GM19467 (cell line): ENCODE data around the gene THOC7.

Experiments
- ATAC-seq: cut with Tn5 transposase; IDR thresholded peaks from one replicate; pipeline ENCODE4 v1.9.1; 2021; ENCODE audit warnings: mild to moderate bottlenecking, moderate library complexity; ENCODE audit not compliant: unreplicated experiment

Gene THOC7

GRCh38 chr3:63863150-63864007, at the start of gene THOC7, which contains the start of gene ATXN7:
Gene THOC7, minus strand, starts transcription at chr3:63863805. Its CDS starts 15 bp downstream, at chr3:63863790.
Gene ATXN7, plus strand, starts transcription at chr3:63863867. Its CDS starts 48,732 bp downstream, at chr3:63912599.
- peak; percentile 59 for ATAC-seq

- peak; percentile 22 for ATAC-seq
Observed at GRCh38 chr3:63912768-63913588, 49.4 kb upstream of the THOC7 start.

GRCh38 chr3:63911873-63912767, 48.5 kb upstream of the THOC7 start, which contains the start of gene SCAANT1:
Gene SCAANT1, minus strand, starts transcription at chr3:63912383.
- peak; percentile 84 for ATAC-seq

GRCh38 chr3:63911509-63911872, 47.9 kb upstream of the THOC7 start:
- ATAC-seq: no peak

GRCh38 chr3:63910891-63911290, 47.3 kb upstream of the THOC7 start:
- no peak for ATAC-seq

GRCh38 chr3:63910001-63910400, 46.4 kb upstream of the THOC7 start:
- ATAC-seq: no peak

GRCh38 chr3:63909431-63909830, 45.8 kb upstream of the THOC7 start:
- ATAC-seq: no peak

GRCh38 chr3:63908776-63909175, 45.2 kb upstream of the THOC7 start:
- ATAC-seq: no peak

- no peak for ATAC-seq
Observed at GRCh38 chr3:63908081-63908736, 44.6 kb upstream of the THOC7 start.

- no peak for ATAC-seq
Observed at GRCh38 chr3:63905731-63906620, 42.4 kb upstream of the THOC7 start.

- no peak for ATAC-seq
Observed at GRCh38 chr3:63900459-63900858, 36.9 kb upstream of the THOC7 start.

- ATAC-seq: no peak
Observed at GRCh38 chr3:63900010-63900409, 36.4 kb upstream of the THOC7 start.

GRCh38 chr3:63896332-63897030, 32.9 kb upstream of the THOC7 start:
- peak; percentile 55 for ATAC-seq

- no peak for ATAC-seq
Observed at GRCh38 chr3:63895422-63896189, 32.0 kb upstream of the THOC7 start.

- no peak for ATAC-seq
Observed at GRCh38 chr3:63892773-63893352, 29.3 kb upstream of the THOC7 start.

- ATAC-seq: no peak
Observed at GRCh38 chr3:63891518-63891917, 27.9 kb upstream of the THOC7 start.

GRCh38 chr3:63886858-63887257, 23.3 kb upstream of the THOC7 start:
- no peak for ATAC-seq
